Measurements from ENCODE around the gene CYB5R4.
A peak's percentile ranks its signal among the peaks of the same experiment; 100 is the strongest.

Gene CYB5R4, protein sequence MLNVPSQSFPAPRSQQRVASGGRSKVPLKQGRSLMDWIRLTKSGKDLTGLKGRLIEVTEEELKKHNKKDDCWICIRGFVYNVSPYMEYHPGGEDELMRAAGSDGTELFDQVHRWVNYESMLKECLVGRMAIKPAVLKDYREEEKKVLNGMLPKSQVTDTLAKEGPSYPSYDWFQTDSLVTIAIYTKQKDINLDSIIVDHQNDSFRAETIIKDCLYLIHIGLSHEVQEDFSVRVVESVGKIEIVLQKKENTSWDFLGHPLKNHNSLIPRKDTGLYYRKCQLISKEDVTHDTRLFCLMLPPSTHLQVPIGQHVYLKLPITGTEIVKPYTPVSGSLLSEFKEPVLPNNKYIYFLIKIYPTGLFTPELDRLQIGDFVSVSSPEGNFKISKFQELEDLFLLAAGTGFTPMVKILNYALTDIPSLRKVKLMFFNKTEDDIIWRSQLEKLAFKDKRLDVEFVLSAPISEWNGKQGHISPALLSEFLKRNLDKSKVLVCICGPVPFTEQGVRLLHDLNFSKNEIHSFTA

DNA sequence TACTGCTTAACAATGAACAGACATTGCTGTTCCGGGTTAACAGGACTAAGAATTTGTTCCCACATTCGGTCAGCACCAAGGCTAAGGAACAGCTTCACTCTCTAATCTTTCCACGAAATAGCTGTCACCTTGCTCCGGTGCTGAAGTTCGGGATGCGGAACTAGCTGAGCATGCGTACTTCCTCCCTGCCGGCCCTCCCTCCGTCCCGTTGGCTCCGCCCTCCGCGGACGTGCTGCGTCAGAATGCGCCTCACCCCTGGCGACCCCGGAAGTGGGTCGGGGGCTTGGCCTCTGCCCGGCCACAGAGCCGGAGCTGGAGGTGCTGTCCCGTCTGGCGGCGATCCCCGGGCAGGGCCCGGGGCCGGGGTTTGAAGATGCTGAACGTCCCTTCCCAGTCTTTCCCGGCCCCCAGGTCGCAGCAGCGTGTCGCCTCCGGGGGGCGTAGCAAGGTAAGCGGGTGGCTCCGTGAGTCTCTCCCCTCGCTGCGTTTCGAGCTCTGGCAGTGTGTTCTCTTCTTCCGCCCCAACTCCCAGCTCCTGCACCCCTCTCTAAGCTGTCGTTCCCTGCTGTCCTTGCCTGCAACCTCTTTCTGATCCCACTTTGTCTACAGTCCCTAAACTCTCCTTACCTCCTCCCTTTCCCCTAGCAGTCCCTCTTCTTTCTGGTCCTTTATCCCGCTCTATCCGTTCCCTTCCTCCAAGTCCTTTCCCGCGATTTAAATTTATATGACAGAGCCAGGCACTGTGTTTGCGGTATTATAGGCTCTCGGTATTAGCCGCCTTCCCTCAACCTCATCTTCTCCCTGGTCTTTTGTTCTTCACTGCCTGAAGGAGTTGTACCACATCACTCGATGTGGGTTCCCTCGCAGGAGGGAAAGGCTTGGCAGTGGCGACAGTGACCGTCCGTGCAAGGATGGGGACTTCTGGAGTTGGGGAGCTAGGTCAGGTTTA lies at the start of gene CYB5R4:
Gene CYB5R4, plus strand, starts transcription at position 280 of the 949 bp plus-strand sequence. Its CDS starts 94 bp downstream, at position 374.
- DNase-seq, result peak; percentile 96

DNA sequence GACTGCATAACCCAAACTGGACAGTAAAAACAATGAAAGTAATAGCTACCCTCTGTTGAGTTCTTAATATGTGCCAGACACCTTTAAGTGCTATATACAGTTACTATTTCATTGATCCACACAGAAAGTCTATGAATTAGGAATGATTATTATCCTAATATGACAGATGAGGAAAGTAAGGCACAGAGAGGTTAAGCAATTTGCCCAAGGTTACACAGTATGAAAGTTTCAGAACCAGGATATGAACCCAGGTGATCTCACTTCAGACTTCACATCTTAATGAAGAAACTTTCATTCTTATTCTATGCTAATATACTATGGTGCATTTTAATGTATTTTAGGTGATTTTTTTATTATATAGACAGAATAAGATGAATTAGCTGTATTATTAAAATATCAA lies 46.9 kb upstream of the CYB5R4 start:
- DNase-seq, result no peak

DNA sequence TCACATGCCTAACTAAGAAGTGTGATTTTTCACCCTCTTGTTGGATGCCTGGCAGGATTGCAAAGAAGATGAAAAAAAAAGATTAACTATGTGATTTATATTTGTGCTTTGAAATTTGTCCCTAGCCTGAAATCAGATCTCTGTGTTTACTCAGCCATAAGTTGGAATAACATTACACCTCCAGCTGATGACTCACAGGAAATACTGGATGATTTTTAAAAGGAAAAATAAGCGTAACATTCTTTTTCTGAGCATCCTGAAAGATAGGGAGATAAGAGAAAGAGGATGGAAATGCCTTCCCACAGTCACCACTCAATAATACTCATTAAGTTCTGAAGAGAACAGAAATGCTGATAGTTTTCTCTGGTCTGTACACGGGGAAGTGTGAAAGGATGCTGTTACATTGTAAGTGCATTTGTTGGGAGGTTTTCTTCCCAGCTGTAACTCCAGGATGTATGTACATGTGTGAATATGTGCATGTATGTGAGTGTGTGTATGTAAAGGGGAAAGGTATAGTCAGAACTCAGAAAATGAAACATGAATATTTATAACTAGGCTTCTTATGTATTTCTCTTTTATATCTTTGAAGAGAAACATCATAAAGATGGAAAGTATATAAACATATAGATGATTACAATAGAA lies 43.7 kb upstream of the CYB5R4 start:
- DNase-seq, result no peak

DNA sequence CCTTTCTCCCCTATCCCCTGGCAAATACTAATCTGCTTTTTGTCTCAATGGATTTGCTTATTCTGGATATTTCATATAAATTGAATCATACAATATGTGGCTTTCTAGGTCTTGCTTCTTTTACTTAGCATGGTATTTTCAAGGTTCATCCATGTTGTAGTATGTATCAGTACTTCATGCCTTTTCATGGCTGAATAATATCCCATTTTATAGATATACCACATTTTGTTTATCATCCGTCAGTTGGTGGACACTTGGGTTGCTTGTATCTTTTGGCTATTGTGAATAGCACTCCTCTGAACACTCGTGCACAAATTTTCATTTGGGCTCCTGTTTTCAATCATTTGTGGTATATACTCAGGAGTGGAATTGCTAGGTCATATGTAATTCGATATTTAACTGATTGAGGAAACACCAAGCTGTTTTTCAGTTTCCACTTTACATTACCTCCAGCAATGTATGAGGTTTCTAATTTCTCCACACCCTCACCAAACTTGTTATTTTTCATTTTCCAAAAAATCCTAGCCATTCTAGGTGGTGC lies 36.8 kb upstream of the CYB5R4 start:
- no peak for DNase-seq

DNA sequence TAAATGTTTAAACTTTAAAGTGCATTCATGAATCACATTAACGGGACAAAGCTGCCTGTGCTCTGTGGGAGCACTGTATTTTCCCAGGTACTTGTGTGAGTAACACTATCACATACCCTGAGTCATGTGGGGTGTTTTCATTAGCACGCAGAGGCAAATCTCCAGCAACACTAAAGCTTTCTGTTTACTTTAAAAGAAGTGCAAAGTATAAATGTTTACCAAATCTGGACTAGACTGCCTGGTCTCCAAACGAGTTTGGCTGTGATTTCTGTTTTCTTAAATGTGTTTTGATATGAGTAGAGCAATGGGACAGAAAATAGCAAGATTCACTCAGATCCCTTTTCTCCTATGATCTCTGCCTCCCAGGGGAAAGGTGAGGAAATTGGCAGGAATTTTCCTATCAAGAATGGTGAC lies 35.1 kb upstream of the CYB5R4 start:
- DNase-seq, result no peak

DNA sequence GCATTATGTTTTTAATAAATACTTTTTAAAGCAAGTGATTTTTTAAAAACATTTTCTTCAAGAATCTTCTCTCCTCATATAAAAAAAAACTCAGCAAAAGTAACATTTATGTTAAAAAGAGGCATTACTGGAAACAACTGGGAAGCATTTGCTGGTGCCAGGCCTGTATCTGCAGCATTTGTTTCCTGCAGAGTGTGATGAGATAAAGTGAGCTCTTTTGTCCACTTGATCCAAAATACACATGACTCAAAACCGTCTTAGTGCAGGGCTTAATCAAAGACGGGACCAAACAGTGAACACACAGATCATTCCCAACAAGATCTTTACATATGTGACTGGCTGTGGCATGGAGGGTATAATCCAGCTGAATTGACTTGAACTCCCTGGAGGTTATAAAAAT lies 34.7 kb upstream of the CYB5R4 start:
- DNase-seq, result no peak

DNA sequence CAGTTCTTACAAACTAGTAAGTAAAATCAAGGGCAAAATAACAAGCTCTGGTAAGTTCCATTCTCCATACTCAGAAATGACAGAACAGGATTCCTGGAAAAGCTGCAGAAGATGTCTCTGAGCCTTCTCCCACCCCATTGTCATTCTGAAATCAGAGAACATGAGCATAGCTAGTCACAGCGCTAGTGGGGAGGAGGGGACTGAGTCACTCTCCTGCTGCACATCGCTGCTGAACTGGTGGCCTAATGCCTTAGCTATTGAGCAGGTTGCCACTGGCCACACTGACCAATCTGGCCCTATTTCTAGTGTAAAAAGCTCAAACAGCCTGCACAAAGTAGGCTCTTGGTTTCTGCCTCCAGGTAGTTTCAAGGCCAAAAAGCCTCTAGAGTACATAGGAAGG lies 32.4 kb upstream of the CYB5R4 start:
- no peak for DNase-seq

DNA sequence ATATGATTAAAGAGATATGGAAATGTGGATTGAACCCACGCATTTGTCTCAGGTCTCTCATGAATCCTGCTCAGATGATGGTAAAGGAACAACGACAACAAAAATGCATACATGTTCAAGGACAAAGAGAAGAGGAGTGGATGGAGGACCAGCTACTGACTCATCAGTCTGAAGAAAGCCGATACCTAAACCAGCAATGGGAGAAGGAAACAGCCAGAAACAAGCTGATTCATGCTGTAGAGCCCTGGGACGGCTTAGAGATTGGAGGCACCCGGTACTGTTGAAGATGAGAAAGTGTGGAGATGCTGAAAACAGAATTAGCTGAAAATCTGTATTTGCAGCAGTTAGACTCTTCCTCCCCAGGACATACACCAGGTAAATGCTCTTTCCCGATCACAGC lies 20.8 kb upstream of the CYB5R4 start:
- no peak for DNase-seq

DNA sequence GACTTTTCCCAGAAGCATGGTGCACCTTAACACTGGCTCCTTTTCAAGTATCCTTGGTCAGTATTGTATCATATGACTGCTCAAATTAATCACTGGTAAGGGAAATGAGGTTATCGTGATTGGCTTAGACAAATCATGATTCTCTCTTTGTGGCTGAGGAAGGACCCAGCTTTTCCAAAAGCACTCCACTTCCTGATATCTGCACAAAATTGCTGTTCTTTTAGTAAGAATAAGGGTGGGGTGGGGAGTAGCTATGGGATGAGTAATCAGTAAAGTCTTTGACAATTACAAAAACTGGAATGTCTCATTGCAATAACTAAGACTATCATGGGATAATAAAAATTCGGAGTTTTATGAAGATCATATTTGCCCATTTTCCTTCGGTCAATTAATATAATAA lies 15.3 kb upstream of the CYB5R4 start:
- DNase-seq, result no peak

DNA sequence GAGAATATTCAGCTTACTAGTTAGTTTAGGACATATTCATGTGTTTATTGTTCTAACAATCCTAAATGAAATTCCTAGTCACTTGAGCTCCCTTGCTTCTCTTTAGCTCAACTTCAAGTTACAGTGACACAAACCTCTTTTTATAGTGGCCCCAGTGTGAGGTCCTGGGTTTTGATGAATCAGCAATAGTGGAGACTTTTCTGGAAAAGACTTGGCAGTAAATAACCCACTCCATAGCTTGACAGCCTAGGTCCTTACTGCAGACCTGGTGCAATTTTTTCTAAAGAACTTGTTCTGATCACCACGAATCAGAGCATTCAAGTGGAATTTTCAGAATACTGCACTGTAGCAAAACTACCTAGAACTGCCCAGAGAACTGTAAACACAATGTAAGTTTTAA lies 13.2 kb upstream of the CYB5R4 start:
- no peak for DNase-seq

DNA sequence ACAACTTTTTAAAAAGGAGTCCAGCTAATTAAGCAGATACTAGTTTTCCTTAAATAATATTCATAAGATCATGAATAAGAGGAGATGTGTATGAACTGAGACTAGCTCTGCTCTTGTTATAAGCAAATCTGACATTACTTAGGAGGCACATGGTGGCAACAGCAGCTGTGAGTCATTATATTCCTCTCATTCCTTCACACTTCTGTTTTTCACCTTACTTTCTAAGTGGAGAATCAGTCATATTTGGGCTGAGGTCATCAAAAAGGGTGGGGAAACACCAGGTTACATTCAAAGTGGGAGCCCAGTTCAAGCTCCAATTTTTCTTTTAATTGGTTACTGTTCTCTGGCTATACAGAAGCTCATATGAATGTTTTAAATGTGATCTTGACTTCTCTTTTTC lies 12.3 kb upstream of the CYB5R4 start:
- no peak for DNase-seq

DNA sequence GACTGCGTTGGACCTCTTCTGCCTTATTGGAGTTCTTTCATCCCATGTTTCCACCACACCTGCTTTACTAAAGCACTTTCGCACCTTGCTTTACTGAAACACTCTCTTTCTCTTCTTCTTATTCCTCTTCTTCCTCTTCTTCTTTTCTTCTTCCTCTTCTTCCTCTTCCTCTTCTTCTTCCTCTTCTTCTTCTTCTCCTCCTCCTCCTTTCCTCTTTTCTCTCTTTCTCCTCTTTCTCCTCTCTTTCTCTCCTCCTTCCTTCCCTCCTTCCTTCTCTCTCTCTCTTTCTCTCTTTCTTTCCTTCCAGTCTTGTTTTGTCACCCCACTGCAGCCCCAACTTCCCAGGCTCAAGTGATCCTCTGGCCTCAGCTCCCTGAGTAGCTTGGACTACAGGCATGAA lies 10.4 kb upstream of the CYB5R4 start:
- no peak for DNase-seq

DNA sequence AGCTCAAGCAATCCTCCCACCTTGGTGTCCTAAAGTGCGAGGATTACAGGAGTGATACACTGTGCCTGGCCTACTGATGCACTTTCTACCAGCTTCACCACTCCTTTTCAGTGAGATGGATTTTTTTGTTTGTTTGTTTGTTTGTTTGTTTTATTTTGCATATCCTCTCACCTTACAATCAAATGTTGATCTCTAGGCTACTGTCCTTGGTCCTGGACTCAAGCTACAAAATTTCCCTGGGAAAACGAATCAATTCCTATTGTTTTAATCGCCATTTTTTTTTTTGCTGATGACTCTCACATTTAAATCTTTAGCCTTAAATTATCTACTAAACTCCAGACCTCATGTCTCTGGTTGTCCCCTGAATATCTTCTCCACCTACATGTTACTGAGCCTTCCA lies 9.9 kb upstream of the CYB5R4 start:
- DNase-seq, result no peak

DNA sequence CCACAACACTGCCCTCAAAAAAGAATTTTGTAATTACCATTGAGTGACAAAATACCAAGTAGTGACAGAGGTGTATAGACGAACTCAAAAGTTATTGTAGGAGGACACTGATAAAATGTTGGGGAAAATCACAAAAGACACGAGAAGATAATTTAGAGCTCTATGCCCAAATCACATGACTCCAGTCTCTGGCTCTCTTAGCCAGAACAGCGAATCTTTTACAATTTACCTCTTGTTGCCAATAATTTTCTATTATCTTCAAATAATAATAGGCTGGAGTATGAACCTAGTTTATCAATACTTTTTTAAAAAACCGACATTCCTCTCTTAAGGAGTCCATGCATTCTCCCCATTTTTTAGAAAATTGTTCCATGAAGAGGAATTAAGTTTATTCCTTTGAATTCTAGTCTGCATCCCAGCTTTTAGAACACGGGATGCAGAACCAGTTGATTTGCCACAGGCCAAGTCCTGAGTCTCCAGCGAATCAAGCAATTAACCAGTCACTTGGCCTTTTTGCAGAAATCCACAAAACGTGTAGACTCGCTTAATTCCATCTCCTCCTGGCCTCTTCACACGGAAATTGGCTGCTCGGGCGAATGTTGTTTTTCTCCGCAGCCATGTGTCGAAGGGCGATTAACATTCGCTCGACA lies 6.8 kb upstream of the CYB5R4 start:
- DNase-seq, result no peak

DNA sequence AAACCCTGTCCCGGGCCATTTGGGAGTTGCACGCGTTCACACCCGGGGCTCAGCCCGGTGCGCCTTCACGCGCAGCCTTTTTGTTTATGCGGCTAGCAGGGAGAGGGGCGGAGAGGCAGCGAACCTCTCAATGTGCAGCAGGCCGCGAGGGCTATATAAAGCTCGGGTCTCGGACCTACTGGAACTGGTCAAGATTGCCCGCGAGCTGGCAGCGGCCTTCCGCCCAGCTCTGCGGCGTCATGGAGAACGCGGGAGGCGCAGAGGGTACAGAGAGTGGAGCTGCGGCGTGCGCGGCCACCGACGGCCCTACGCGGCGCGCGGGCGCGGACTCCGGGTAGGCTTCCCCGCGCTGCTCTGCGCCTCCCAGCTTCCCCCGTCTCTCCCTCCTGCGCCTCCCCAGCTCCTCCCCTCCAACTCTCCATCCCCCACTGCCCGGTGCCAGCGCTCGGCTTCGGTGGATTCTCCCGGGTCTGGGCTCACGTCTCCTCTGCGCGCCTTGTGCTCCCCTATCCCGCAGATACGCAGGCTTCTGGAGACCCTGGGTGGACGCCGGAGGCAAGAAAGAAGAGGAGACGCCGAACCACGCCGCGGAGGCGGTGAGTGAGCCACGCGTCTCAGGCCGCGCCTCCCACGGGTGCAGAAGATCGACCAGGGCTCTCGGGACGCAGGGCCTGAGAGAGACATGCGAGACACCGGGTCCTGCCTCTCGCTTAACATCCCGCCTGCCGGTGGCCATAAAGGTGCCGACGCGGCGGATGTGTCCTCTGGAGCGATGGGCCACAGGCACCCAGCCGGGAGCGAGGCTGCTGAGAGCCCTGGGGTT lies 6.1 kb upstream of the CYB5R4 start, which contains the start of gene RIPPLY2:
Gene RIPPLY2, plus strand, starts transcription at position 183 of the 823 bp plus-strand sequence. Its CDS starts 57 bp downstream, at position 240.
- peak; percentile 26 for DNase-seq

DNA sequence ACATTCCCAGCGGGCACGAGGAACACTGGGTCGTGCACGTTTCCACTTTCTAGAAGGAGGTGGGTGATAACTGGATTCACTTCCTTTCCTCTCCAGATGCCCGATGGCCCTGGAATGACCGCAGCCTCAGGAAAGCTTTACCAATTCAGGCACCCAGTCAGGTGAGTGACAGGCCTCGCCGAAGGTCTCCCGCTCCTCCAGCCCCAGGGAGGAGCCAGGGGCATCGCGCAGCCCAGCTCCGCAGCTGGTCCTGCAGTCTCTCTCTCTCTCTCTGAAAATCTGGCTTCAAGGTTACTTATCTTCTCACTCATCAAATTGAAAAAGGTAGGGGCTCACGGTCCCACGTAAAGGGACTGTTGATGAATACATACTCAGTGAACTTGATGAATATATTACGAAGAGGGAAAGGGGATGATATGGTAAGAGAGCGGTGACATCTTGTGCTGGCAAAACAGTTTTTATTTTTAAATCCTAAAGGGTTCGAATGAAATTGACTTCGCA lies 5.4 kb upstream of the CYB5R4 start:
- no peak for DNase-seq

DNA sequence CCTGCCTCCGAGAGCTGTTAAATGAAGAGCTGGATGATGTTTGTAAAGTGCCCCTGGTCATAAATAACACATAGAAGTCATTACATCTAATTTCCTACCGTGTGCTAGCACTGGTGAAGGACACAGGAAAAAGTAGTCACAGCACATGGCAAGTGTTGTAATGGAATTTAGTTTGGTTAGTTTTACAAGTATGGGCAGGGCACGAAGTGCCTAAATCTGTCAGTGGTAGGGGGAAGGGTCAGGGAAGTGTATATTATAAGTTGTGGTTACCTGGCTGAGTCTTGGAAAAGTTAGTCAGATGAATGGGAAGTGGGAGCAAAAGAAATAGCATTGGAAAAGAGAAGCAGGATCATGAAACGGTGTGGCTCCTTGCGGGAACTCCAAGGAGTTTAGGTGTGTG lies 4.7 kb upstream of the CYB5R4 start:
- DNase-seq, result no peak

DNA sequence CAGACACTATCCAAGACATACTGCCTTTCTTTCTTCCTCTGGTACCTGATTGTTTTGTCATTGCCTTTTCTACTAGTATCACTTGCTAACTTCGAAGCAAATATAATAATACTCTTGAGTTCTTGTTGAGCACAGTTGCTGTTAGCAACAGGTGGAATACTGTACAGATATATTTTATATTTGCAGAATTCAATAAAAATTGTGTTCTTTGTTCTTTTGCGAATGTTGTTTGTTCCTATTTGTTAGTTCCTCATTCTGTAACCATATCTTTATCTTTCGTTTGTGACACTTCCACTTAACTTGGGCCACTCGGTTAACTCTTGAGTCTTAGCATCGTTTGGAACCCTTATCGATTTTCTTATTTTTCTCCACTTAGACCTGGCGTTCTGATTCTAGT lies 868 bp downstream of the CYB5R4 start:
- no peak for DNase-seq

DNA sequence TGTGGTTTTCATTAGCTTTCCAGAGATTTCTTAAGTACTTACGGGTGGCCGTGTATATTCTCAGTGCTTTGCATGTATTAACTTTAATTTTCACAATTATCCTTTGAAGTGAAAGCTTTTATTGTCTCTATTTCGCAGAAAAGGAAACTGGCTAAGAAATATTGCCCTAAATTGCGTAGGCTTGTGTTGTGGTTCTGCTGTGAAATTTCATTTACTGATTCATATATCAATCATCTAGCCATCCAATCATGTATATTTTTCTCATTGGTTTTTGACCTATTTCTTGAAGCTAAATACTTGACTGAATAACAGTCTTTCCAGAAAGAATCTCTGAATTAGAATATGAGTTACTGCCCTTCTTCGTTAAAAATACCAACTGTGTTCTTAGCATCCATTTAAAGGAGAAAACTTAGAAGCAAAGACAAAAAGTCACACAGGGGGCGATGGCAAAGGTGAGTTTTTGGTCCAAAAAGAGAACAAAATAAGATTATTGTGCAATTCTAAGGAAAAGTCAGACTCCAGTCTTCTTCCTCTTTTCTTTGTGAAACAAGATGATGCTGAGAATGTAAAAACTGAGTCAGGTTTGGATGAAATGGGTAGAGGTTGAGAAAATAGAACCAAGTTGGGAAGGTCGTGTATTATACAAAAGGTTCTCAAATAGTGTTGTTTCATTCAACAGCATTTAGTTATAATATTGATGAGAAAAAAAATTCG lies 1.4 kb downstream of the CYB5R4 start:
- no peak for DNase-seq

DNA sequence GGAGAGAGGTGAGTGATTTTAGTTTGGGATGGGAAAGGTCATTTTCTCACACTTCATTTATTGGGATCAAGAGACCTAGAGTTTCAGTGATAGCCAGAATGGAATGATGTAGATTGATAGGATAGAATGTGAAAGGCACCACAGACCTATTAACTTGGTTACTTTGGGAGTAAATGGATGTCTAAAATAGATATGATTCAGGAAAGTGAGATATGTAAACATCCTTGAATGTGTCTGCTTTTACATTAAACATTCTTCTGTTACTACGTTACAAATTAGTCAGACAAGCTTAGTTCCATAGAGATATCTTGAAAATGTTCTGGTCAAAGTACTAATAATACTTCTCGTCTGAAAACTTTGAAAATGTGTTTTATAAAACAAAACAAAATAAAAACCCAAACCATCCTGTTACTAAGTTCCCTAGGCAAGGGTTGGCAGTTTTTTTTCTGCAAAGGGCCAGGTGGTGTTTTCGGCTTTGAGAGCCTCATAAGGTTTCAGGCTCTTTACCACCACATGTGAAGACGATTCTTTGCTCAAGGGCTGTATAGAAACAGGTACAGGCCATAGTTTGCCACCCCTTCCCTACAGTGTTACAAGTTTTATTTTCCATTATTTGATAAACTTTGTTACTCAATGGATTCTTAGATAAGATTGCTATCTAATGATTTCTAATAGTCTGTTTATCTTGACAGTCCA lies 3.4 kb downstream of the CYB5R4 start:
- DNase-seq, result no peak

Data from stimulated activated CD8-positive, alpha-beta memory T cell treated with anti-CD3 and anti-CD28 coated beads, Interleukin-4, amount 100 ng/mL, for 48 hours (primary cell).